BJ (cell line): ENCODE results near the gene TYMP. TPM values are rescaled to one million over a fixed set of nuclear protein-coding genes. Genes with fewer than 3 reads are reported as not detected.
A peak's percentile ranks its signal among the peaks of the same experiment; 100 is the strongest.
"Not testable (repeated sequence)": the region's sequence is repeated elsewhere in the genome, so short reads cannot be mapped to it uniquely, and the experiment has no call there.

Experiments used
- CTCF ChIA-PET: fragments of 350-600 bp; formaldehyde crosslinking; extraction: SDS; loops from one replicate; lab custom pipeline; 2021; ENCODE audit warnings: antibody characterized with exemption, inconsistent platforms; lab: Yijun Ruan, JAX
- POLR2A ChIA-PET: fragments of 300-600 bp; sonication (Branson Sonifier 250); formaldehyde crosslinking; extraction: SDS; loops from one replicate; lab custom pipeline; 2021; ENCODE audit warnings: antibody characterized with exemption; lab: Charles Lee
- DNase-seq: peaks from one replicate; pipeline ENCODE4 v3.0.0-alpha.2; 2011; ENCODE audit warnings: low read depth
- H3K27me3 ChIP-seq: 2 replicates; pipeline ENCODE4 v1.6.0; 2011; ENCODE audit warnings: low read length; ENCODE audit not compliant: control insufficient read depth, insufficient read depth
- H3K36me3 ChIP-seq: 2 replicates; pipeline ENCODE4 v1.5.1; 2011; ENCODE audit warnings: low read length; ENCODE audit not compliant: control insufficient read depth, insufficient read depth
- H3K4me3 ChIP-seq: 2 replicates; pipeline ENCODE4 v1.5.1; 2011; ENCODE audit warnings: low read depth, mild to moderate bottlenecking, control low read depth, low read length
- polyA plus RNA-seq: library from polyadenylated mRNA; depleted of rRNA; stranded (reverse); fragments of >200 nt; gene quantifications from 2 replicates; pipeline ENCODE4 v1.2.3, GENCODE V29; 2011
- TF ChIP-seq, protein P1 (sequence below): IDR thresholded peaks from 2 replicates; pipeline ENCODE4 v1.5.1; 2011; ENCODE audit warnings: low read depth, mild to moderate bottlenecking, control low read depth, inconsistent platforms, low read length, moderate library complexity; ENCODE audit not compliant: insufficient read depth

The TYMP gene
- polyA plus RNA-seq, 1 experiment = 20.6 TPM

- CTCF ChIA-PET = interaction anchor here (1.0 to 1.8 kb wide), 4 partner anchors 11 to 76 kb away, joined by 3 to 17 read pairs (median 6); partner anchors contain the start of gene SYCE3
Observed at GRCh38 chr22:50544746-50545253, 15.0 kb upstream of the TYMP start.

GRCh38 chr22:50544078-50544745, 14.4 kb upstream of the TYMP start:
- Histone ChIP-seq H3K4me3 (peak overlapping the region; percentile 18), H3K36me3 (no peaks in the 10 kb centered on the region), H3K27me3 (peaks cover 26% of the 10 kb centered on the region)
- CTCF ChIA-PET = interaction anchor here (1.7 to 1.8 kb wide), 2 partner anchors 11 to 77 kb away, joined by 4 to 7 read pairs; no protein-coding TSS in a partner anchor
- POLR2A ChIA-PET = no interaction called here
- TF ChIP-seq, protein P1, sequence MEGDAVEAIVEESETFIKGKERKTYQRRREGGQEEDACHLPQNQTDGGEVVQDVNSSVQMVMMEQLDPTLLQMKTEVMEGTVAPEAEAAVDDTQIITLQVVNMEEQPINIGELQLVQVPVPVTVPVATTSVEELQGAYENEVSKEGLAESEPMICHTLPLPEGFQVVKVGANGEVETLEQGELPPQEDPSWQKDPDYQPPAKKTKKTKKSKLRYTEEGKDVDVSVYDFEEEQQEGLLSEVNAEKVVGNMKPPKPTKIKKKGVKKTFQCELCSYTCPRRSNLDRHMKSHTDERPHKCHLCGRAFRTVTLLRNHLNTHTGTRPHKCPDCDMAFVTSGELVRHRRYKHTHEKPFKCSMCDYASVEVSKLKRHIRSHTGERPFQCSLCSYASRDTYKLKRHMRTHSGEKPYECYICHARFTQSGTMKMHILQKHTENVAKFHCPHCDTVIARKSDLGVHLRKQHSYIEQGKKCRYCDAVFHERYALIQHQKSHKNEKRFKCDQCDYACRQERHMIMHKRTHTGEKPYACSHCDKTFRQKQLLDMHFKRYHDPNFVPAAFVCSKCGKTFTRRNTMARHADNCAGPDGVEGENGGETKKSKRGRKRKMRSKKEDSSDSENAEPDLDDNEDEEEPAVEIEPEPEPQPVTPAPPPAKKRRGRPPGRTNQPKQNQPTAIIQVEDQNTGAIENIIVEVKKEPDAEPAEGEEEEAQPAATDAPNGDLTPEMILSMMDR = peak; percentile 68
- no peak for DNase-seq

More at GRCh38 chr22:50544746-50545253, 15.0 kb upstream of the TYMP start:
- H3K4me3 ChIP-seq = no peak overlapping the region
- peaks cover 29% of the 10 kb centered on the region for H3K27me3 ChIP-seq
- TF ChIP-seq, protein P1 = no peak
- POLR2A ChIA-PET = interaction anchor here (1.0 kb wide), 1 partner anchor 19 kb away, joined by 3 read pairs; the partner anchor contains the start of gene SCO2
- no peaks in the 10 kb centered on the region for H3K36me3 ChIP-seq
- no peak for DNase-seq

- Histone ChIP-seq H3K27me3 (peaks cover 15% of the 10 kb centered on the region), H3K4me3 (no peak overlapping the region), H3K36me3 (no peaks in the 10 kb centered on the region)
- TF ChIP-seq, protein P1 = no peak
- ChIA-PET CTCF (interaction anchor here (0.9 to 3.2 kb wide), 4 partner anchors 15 to 23 kb away, joined by 3 to 15 read pairs (median 4); partner anchors contain the start of gene SYCE3), POLR2A (no interaction called here)
- no peak for DNase-seq
Observed at GRCh38 chr22:50542416-50542927, 12.7 kb upstream of the TYMP start.

DNA sequence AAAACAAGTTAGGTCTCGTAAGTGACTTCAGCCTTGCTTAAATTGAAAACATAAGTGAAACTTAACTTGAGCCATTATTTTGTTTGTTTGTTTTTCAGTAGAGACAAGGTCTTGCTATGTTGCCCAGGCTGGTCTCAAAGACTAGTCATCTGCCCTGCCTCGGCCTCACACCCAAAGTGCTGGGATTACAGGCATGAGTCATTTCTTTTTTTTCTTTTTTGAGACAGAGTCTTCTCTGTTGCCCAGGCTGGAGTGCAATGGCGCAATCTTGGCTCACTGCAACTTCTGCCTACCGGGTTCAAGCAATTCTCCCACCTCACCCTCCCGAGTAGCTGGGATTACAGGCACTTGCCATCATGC, 11.8 kb upstream of the TYMP start:
- H3K27me3 ChIP-seq = peaks cover 13% of the 10 kb centered on the region
- H3K36me3 ChIP-seq, H3K4me3 ChIP-seq, POLR2A ChIA-PET: not testable (repeated sequence)
- CTCF ChIA-PET = interaction anchor here (0.9 to 3.2 kb wide), 4 partner anchors 16 to 24 kb away, joined by 3 to 15 read pairs (median 8); partner anchors contain the start of genes SCO2 and SYCE3
- peak; percentile 87 for DNase-seq

DNA sequence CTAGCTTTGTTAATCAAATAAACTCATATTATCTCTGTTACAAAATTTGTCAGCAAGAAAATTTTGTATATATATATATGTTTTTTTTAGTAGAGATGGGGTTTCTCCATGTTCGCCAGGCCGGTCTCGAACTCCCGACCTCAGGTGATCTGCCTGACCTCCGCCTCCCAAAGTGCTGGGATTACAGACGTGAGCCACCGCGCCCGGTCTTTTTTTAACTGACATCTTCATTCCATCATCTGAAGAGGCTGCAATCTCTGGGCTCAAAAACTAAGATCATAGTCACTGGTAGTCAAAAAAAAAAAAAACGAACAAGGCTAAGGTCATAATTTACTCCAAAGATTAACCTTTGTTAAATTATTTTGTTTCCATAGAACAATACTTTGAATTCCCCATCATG, 10.6 kb upstream of the TYMP start:
- ChIA-PET POLR2A (interaction anchor here (0.6 kb wide), 1 partner anchor 9 kb away, joined by 6 read pairs; no protein-coding TSS in a partner anchor), CTCF (interaction anchor here (0.6 to 3.2 kb wide), 9 partner anchors 8 to 80 kb away, joined by 3 to 15 read pairs (median 4); partner anchors contain the start of genes CPT1B, SCO2 and SYCE3)
- no peak for DNase-seq
- Histone ChIP-seq H3K4me3 (no peak overlapping the region), H3K27me3 (peaks cover 4% of the 10 kb centered on the region), H3K36me3 (no peaks in the 10 kb centered on the region)
- TF ChIP-seq, protein P1 = no peak
